HL-60/S4 (cell line): ENCODE results near the gene CUBN.

Source experiments
- in situ Hi-C: fragments of 300-500 bp; cut with MboI; formaldehyde crosslinking; loops from 2 replicates; pipeline ENCODE4 v1.14.3; 2022; ENCODE audit warnings: low sequenced_read_pairs

The CUBN gene

DNA sequence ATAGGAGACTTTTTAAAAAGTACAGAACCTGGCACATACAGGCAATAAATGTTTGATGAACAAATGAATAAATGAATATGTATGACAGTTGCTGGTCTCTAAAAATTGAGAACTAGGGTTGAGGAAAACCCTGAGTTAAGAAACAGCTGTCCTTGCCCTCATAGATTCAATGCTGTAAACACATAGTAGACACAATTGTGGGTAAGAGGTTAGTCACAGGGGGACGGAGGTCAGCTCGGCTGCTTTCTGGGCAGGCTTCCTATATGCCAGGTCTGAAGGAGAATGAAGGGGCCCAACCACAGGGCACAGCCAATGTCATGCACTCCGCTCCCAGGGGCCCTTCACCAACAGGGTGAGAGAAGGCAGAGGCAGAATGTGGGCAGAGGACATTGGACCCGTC, 169.1 kb downstream of the CUBN start:
- in situ Hi-C loops, result no loop called here

DNA sequence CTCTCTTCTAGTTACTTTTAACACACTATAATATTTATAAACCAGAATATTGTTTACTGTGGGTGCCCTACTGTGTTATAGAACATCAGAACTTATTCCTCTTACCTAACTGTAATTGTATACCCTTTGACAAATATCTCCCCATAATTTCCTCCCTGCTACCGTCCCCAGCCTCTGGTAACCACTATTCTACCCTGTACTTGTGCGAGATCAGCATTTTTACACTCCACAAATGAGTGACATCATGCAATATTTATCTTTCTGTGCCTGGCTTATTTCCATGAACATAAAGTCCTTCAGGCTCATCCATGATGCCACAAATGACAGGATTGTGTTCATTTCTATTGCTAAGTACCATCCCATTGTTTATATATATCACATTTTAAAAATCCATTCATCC, 172.6 kb downstream of the CUBN start:
- in situ Hi-C loops, result no loop called here

DNA sequence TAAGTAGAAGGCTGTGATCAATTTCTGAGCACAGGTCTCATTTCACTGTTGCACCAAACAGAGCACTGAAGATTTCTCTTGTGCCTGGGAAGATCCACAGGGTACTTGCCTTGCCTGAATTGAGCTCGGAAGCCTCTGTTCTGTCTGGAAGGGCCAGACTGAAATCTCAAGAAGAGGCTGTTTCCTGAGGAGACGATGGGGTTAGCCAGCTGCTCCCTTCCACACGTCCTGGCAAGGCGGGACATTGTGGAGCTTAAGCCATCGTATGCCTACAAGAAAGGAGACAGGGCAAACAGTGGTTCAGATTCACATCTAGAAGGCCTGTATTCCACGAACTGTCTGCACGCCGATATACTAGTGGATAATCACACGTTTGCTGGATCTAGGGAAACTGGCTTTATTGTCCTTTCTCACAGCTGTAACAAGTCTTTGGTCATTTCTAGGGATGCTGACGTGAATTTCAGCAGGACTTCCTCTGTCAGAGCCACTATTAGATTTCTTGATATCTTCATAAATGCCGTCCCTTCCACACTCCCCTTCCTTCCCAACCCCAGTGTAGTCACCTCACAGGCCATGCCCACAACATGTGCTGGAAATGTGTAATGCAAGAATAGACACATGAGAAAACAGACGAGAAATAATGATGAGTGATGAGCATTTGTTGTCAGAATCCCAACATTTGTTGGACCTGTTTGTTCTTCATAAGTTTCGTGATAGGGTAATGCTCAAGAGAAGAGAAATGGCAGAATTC, 175.2 kb downstream of the CUBN start:
- in situ Hi-C loops, result no loop called here

DNA sequence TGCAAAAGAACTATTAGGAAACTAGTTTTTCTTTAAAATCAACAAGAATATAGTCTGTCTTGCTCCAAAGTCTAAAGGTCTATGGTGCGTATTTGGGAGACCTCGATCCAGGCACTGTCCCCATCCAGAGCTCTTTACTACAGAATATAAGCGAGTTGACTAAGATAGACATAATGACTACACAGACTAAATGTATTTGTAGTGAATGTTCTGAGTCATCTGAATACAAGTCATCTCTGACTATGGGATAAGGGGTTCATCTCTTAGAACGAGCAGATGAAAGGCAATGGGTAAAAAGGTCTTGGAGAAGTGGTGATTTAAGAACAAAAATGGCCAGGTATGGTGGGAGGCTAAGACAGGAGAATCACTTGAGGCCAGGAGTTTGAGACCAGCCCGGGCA, 176.3 kb downstream of the CUBN start:
- in situ Hi-C loops, result no loop called here

DNA sequence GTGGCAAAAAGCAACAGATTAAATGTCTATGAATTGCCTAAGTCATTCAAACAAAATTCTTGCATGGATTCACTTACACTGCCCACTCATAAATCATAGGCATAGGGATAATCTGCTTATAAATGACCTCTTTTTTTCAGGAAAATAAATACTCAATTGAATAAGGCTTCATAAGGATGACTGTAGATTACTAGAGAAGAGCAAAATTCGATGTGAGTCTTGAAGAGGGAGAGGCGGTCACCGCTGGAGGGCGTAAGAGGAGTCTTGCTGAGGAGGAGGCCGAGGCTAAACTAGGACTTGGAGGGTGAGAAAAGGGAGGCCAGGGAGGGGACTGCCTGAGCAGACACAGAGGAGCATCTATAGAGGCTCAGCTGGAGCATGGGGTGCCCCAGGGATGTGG, 177.0 kb downstream of the CUBN start:
- in situ Hi-C loops, result no loop called here

DNA sequence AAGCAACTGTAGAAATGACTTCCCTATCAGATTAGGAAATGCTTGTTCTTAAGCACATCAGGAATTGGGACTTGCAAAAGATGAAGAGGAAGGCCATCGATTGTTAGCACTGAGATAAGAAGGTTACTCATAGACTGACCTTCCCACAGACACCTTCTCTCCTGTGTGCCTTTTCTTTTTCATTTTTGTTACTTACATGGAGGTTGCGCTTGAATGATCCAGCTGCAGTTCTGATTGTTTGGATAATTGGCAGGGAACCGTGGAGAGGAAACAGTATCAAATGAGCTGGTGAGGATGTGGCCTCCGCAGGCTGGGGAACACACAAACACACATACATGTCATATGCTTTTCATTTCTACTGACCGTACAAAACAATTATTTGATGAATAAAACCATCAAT, 177.5 kb downstream of the CUBN start:
- in situ Hi-C loops, result no loop called here

DNA sequence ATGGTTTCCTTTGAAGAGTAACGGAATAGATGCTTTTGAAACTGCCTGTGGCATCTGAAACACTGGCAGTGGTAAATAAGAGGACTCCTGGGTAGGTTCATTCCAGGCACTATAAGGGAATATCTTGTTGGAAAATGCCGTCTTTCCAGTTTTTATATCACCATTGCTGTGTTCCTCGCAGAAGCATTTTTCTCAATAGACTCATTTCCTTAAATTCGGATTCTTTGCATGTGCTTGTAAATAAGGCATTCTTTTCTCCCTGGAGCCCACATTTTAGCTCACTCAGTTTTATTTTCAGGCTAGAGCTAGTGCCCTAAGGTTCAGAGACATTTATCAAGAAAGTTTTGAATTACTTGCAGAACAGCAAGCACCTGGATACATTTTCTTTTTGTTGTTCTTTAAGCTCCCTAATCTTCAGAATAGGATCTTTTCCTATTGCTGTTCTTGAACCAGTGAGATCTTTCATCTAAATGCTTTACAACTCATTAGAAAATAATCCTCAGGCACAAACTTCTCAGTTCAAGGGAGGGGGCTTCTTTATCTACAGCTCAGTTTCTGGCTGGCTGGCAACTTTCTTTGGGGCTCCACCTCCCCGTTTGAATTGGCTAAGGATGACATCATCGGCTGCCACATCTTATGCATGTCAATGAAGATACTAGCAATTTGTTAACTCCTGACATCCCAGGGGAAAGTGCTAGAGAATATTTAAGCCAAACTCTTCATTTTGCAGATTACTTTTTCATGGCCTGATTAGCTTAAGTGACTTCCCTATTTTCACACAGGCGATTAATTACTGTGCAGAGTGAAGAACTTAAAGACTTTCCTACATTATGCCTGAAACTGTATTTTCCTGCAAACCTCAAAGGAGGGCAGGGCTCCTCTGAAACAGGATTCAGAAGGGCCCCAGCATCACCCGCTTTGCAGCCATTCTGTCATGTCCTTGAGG, 178.7 kb downstream of the CUBN start:
- in situ Hi-C loops, result no loop called here

DNA sequence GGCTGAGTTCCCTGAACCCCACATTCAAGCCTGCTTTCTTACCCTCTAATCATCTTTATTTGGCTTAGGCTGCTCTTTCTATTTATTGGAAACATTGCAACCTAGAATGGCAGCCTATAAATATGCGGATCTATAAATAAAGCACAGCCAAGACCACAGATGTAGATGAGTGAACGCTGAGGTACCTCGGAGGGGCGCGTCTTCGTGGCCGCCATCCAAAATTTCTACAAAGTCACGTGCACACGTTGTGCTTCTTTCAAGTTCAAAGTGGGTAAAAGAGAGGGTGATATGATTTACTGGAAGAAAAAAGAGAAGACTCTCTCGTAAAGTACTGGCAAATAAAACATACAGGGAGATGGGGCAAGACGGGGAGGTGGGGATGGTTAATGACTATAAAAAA, 179.8 kb downstream of the CUBN start:
- in situ Hi-C loops, result no loop called here

DNA sequence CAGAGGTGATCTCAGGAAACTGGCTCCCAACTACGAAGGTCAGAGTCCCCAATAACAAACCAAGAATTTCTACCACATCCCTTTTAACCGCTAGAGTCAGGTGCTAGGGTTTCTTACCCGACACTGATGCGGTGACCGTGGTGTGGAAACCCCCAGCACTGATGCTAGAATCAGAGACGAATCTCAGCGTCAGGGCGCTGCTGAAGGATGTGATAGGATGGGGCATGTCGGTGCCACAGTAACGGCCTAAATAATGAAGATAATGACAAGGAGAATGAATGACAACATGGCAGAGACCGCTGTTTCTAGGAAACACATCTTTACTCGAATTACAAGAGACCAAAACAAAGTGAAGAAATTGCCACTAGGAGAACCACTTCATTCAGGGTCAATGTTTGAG, 181.2 kb downstream of the CUBN start:
- in situ Hi-C loops, result no loop called here

DNA sequence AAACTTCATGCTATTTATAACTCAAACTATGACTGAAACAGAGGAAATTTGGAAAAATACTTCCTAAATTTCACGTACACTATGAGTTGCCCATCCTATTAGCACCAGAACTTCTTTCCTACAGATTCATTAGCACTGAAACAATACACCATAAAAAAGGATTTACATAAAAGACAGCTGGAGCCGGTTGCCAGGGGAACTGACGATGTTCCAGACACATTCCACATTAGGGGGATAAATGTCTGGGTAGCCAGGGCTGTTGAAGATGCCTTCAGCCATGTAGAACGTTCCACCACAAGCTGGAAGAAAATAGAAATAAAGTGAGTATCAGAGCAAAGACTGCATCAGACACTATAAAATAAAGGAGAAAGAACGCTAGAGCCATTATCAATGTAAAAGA, 182.5 kb downstream of the CUBN start:
- in situ Hi-C loops, result no loop called here

DNA sequence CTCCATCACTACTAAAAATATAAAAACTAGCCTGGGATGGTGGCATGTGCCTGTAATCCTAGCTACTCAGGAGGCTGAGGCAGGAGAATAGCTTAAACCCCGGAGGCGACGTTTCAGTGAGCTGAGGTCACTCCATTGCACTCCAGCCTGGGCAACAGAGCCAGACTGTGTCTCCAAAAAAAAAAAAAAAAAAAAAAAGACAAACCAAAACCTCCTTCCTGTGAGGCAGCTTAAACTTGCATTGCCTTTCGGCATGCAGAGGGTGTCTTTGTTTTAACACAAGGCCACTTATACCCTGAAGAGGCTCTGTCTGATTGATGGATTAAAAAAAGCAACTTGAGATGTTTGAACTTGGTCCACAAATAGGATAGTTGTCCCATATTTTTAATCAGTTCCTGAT, 184.0 kb downstream of the CUBN start:
- in situ Hi-C loops, result no loop called here

DNA sequence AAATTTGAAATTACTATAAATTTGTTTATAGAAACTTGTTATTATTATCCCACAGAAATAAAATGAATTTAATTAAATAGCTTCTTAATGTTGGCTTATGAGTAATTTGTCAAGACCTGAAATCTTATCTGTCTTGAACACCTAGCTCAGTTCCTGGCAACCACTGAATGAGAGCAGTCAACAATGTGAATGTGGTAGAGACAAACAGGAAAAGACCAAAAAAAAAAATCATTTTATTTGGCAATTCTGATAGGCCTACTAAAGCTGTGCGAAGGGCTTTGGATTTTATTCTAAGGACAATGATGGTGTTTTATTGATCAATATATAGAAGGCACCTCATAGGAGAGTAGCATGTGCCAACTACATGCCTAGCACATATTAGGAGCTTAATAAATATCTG, 184.6 kb downstream of the CUBN start:
- in situ Hi-C loops, result no loop called here

DNA sequence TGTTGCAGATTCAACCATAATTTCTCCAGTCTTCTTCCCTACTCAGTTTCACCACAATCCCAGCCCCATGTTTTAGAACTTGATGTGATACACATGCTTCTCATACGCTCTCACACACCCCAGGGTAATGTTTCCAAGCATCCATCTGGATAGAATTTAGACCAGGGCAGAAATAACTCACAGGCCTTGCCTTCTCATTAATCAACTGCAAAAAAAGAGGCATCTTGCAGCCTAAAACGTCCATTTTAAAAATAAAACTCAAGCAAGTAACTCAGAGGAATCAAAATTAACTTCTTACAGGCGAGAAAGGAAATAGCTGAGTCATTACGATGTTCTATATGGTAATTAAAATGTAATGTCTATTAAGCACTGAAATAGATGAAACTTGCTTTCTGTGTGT, 185.2 kb downstream of the CUBN start:
- in situ Hi-C loops, result no loop called here

DNA sequence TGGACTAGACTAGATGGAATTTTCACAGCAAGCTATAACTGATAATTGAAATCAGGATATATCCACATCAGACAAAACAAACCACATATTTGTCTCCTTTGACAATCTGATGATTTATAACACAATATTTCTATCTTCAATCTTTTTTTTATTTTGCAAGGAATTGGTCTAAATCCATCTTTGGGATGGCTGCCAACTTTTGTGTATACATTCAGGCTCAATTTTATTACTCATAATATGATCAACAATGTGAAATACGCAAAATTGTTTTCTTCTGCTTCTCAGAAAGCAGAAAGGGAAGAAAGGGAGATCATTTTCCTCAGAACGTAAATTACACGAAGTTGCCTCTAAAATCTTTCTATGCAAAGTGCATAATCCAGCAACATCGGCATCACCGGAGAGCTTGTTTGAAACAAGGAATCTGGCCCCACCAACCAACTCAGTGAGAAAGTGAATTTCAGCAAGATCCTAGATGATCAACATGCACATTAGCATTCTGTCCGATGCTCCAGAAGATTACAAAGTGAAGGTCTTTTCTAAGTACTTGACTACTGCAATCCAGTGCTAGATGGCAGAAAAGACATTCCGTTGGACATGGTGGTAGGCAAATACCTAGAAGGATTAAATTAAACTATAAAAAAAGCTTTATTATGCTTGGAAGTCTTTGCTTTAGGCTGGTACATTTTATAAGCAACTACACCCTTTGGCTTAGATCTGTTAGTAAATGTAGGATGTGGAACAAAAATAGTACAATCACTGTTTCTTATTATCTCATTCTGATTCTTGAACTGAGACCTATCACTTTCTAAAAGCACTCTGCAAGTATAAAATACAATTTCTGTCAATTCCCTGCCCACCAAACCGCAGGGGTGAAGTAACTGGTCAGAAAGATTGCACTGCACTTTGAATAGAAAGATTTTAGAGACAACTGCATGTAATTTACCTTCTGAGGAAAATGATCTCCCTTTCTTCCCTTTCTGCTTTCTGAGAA, 186.0 kb downstream of the CUBN start:
- in situ Hi-C loops, result no loop called here

DNA sequence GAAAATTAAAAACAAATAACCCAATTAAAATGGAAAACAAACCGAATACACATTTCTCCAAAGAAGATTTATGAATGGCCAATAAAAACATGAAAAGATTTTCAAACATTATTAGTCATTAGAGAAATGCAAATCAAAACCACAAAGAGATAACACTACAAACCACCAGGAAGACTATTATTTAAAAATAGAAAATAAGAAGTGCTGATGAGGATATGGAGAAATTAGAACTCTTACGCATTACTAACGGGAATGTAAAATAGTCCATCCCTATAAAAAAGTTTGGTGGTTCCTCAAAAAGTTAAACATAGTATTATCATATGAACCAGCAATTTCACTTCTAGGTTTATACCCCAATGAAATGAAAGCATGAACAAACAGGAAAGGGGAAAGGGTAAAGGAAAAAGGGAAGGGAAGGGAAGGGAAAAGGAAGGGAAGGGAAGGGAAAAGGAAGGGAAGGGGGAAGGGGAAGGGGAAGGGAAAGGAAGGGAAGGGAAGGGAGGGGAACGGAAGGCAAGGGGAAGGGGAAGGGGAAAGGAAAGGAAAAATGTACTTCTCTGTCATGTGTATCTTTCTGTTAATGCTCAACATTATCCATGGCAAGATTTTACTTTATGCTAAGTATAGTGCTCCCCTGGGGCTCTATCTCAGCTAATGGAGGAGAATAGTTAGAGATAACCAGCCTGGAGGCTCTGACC, 187.1 kb downstream of the CUBN start:
- in situ Hi-C loops, result no loop called here

DNA sequence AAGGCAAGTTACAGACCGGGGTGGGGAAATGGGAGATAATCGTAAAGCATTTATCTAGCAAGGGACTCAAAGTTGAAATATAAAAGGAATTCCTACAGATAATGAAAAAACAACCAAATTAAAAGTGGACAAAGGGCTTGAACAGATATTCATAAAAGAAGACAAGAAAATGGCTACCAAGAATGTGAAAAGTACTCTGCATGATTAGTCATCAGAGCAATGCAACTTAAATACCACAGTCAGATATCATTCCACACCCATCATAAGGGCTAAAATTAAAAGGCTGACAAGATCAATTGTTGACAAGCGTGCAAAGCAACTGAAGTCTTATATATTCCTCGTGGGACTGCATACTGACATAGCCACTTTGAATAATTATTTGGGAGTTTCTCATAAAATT, 187.7 kb downstream of the CUBN start:
- in situ Hi-C loops, result no loop called here

DNA sequence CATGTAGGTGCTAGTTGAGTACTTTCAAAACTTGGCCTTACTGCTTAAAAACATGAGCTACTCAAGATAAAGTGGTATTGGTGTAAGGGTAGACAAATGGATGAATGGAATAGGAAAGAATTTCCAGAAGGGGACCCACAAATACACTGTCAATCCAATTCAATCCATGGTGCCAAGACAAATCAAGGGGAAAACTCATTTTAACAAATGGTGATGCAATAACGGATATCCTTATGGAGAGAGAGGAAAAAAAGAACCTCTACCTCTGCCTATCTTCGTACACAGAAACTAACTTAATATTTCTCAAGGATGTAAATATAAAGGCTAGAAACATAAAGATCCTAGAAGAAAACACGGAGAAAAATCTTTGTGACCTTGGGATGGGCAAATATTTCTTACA, 188.5 kb downstream of the CUBN start:
- in situ Hi-C loops, result no loop called here

DNA sequence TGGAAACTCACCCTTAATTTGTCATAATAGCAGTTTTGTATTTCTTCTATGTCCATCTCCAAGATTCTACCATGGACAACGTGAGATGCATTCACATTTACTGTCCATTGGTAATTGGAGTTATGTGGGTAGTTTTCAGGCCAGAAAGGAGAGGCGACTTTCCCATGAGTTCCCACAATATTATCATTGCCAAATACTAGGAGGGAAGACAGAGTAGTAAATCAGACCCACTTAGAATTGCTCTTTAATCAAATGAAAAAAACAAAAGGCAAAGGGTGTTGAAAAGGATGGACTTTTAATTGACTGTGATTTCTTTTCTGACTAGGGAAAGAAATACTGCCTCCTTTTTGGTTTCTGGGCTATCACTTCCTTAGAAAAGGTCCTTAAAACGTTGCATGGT, 190.7 kb downstream of the CUBN start:
- in situ Hi-C loops, result no loop called here

DNA sequence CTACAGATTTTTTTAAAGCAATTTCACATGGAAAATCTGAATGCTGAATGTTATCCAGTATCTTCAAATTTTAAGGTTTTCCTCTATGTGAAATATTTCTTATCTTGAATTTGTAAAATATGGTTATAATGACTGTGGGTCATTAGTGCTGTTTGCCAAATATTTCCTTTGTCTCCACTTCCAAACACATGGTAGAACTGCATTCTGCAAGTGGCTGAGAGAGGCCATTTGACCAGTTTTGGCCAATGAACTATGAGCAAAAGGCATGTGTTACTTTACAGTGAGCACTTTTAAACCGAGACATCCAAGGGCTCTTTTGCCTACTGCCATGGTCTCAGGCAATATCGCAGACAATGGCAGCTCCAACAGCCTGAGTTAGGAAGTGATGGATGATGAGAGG, 195.2 kb downstream of the CUBN start:
- in situ Hi-C loops, result no loop called here

DNA sequence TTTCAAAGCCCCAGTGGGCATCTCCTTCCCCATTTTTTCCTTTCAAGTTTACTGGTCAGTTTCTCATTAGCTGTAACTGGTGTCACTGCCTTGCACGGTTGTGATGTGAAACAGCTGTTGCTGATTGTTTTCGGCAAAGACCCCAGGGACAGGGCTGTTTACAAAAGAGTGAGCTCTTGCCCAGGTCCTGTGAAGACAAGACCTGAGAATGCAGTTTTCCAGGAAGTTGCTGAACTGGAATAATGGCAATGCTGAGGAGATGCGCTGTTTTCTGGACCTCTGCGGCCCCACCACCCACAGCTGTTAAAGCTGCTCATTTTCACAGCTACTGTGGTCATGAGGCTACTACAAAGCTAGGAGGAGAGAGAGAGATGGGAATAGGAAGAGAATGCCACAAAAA, 195.8 kb downstream of the CUBN start:
- in situ Hi-C loops, result no loop called here

DNA sequence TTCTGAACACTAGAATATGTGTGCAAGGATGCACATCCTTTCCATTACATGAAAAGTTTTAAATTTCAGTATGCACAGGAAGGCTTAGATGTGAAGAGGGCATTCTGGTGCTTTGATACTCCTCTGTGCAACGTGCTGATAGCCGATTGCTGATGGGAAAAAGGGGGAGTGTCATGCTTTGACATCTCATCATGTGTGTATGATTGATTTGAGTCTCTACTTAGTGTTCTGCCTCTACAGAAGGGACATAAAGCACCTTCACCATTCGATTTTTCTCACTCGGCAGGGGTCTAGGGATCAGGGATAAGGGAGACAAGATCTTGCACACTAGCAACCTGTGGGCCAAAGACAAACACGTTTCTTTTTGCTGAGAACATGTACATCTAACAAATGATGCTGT, 197.7 kb downstream of the CUBN start:
- in situ Hi-C loops, result no loop called here
